H9 (cell line): ENCODE data around the gene KLHL18. TPM values are rescaled to one million over a fixed set of nuclear protein-coding genes. Genes with fewer than 3 reads are reported as not detected.

Experiments used
- DNase-seq: peaks from one replicate; pipeline ENCODE4 v3.0.0-alpha.2; 2017
- H2AFZ ChIP-seq: one replicate; pipeline ENCODE4 v1.6.1; 2013; ENCODE audit warnings: mild to moderate bottlenecking, low read length, control low read depth, moderate library complexity
- H2AK5ac ChIP-seq: 2 replicates; pipeline ENCODE4 v1.6.1; 2013; ENCODE audit warnings: low read length, control low read depth, mixed read lengths; ENCODE audit not compliant: insufficient read length
- H2BK120ac ChIP-seq: one replicate; pipeline ENCODE4 v1.6.1; 2013; ENCODE audit warnings: low read depth, mild to moderate bottlenecking, low read length, control low read depth, inconsistent platforms; ENCODE audit not compliant: poor library complexity, severe bottlenecking
- H2BK12ac ChIP-seq: 2 replicates; pipeline ENCODE4 v1.6.1; 2013; ENCODE audit warnings: low read length, control low read depth, mixed read lengths, low read depth; ENCODE audit not compliant: insufficient read length
- H2BK15ac ChIP-seq: 2 replicates; pipeline ENCODE4 v1.6.1; 2013; ENCODE audit warnings: low read depth, low read length, control low read depth
- H2BK20ac ChIP-seq: one replicate; pipeline ENCODE4 v1.6.1; 2013; ENCODE audit warnings: low read depth, mild to moderate bottlenecking, low read length, control low read depth, inconsistent platforms; ENCODE audit not compliant: poor library complexity, severe bottlenecking
- H2BK5ac ChIP-seq: 2 replicates; pipeline ENCODE4 v1.6.1; 2013; ENCODE audit warnings: low read length, control low read depth, mixed read lengths; ENCODE audit not compliant: insufficient read length
- H3K14ac ChIP-seq: 2 replicates; pipeline ENCODE4 v1.6.1; 2013; ENCODE audit warnings: low read length, control low read depth; ENCODE audit not compliant: insufficient read depth
- H3K18ac ChIP-seq: 2 replicates; pipeline ENCODE4 v1.6.1; 2013; ENCODE audit warnings: low read depth, mild to moderate bottlenecking, mixed read lengths, low read length, control low read depth; ENCODE audit not compliant: insufficient read length
- H3K23ac ChIP-seq: 2 replicates; pipeline ENCODE4 v1.6.1; 2013; ENCODE audit warnings: low read length, control low read depth, mixed read lengths, low read depth; ENCODE audit not compliant: insufficient read length
- H3K23me2 ChIP-seq: 2 replicates; pipeline ENCODE4 v1.6.1; 2013; ENCODE audit warnings: low read depth, mild to moderate bottlenecking, mixed read lengths, low read length, control low read depth; ENCODE audit not compliant: insufficient read length, poor library complexity, severe bottlenecking
- H3K27ac ChIP-seq: 2 replicates; pipeline ENCODE4 v1.5.1; 2013; ENCODE audit warnings: low read length, control low read depth, mixed read lengths, low read depth; ENCODE audit not compliant: insufficient read length
- H3K27me3 ChIP-seq: 2 replicates; pipeline ENCODE4 v1.6.1; 2013; ENCODE audit warnings: low read length, control low read depth, inconsistent platforms; ENCODE audit not compliant: insufficient read depth
- H3K4ac ChIP-seq: 2 replicates; pipeline ENCODE4 v1.6.1; 2013; ENCODE audit warnings: low read depth, mild to moderate bottlenecking, control low read depth, inconsistent platforms, low read length, moderate library complexity
- H3K4me1 ChIP-seq: 2 replicates; pipeline ENCODE4 v1.6.1; 2013; ENCODE audit warnings: low read length, control low read depth, inconsistent platforms; ENCODE audit not compliant: insufficient read depth
- H3K4me2 ChIP-seq: 2 replicates; pipeline ENCODE4 v1.6.1; 2013; ENCODE audit warnings: low read length, control low read depth, mixed read lengths; ENCODE audit not compliant: insufficient read length, insufficient read depth
- H3K56ac ChIP-seq: 2 replicates; pipeline ENCODE4 v1.6.1; 2013; ENCODE audit warnings: low read depth, mild to moderate bottlenecking, mixed read lengths, low read length, control low read depth; ENCODE audit not compliant: insufficient read length
- H3K79me1 ChIP-seq: 2 replicates; pipeline ENCODE4 v1.6.1; 2013; ENCODE audit warnings: low read depth, mild to moderate bottlenecking, moderate library complexity, low read length, control low read depth, inconsistent platforms; ENCODE audit not compliant: insufficient read depth, poor library complexity, severe bottlenecking
- H3K79me2 ChIP-seq: 2 replicates; pipeline ENCODE4 v1.6.1; 2013; ENCODE audit warnings: low read length, control low read depth, inconsistent platforms; ENCODE audit not compliant: insufficient read depth
- H3K9ac ChIP-seq: 2 replicates; pipeline ENCODE4 v1.6.1; 2013; ENCODE audit warnings: low read length, control low read depth, mixed read lengths; ENCODE audit not compliant: insufficient read length; ENCODE audit errors: extremely low read depth
- H3K9me3 ChIP-seq: one replicate; pipeline ENCODE4 v1.6.1; 2013; ENCODE audit warnings: low read depth, low read length, inconsistent platforms; ENCODE audit not compliant: control insufficient read depth
- H3T11ph ChIP-seq: one replicate; pipeline ENCODE4 v1.6.1; 2013; ENCODE audit warnings: mild to moderate bottlenecking, low read length, control low read depth, inconsistent platforms
- H4K20me1 ChIP-seq: one replicate; pipeline ENCODE4 v1.6.1; 2013; ENCODE audit not compliant: control insufficient read depth, insufficient read length, insufficient read depth
- H4K5ac ChIP-seq: 2 replicates; pipeline ENCODE4 v1.6.1; 2013; ENCODE audit warnings: low read depth, mild to moderate bottlenecking, mixed read lengths, low read length, control low read depth; ENCODE audit not compliant: insufficient read length
- H4K8ac ChIP-seq: replicated peaks from 2 replicates; pipeline ENCODE4 v1.6.1; 2013; ENCODE audit warnings: low read length, control low read depth, mixed read lengths, low read depth; ENCODE audit not compliant: insufficient read length
- H4K91ac ChIP-seq: 2 replicates; pipeline ENCODE4 v1.6.1; 2013; ENCODE audit warnings: low read depth, mild to moderate bottlenecking, moderate library complexity, mixed read lengths, low read length, control low read depth; ENCODE audit not compliant: insufficient read length
- H3K27ac Mint-ChIP-seq, 3 experiments: 2 replicates in 2 of 3; 3 replicates in 1 of 3; pipeline ENCODE4 v1.8.0; 2020 to 2021; ENCODE audit warnings: mixed read lengths in 3 of 3, mild to moderate bottlenecking in 1 of 3, moderate library complexity in 1 of 3
- H3K27me3 Mint-ChIP-seq: 2 replicates; pipeline ENCODE4 v1.8.0; 2021; ENCODE audit warnings: low read depth, mild to moderate bottlenecking, moderate library complexity, mixed read lengths
- H3K36me3 Mint-ChIP-seq, 3 experiments: 2 replicates in 2 of 3; 3 replicates in 1 of 3; pipeline ENCODE4 v1.8.0; 2020 to 2021; ENCODE audit warnings: low read depth in 3 of 3, mixed read lengths in 3 of 3; ENCODE audit not compliant: insufficient read depth in 1 of 3
- H3K4me1 Mint-ChIP-seq, 2 experiments: 2 replicates each; pipeline ENCODE4 v1.8.0; 2020; ENCODE audit warnings: mixed read lengths in 2 of 2
- H3K4me3 Mint-ChIP-seq, 2 experiments: 2 replicates in 1 of 2; 3 replicates in 1 of 2; pipeline ENCODE4 v1.8.0; 2020 to 2021; ENCODE audit warnings: mild to moderate bottlenecking in 2 of 2, mixed read lengths in 2 of 2, moderate library complexity in 1 of 2
- H3K9me3 Mint-ChIP-seq, 2 experiments: 2 replicates in 1 of 2; 3 replicates in 1 of 2; pipeline ENCODE4 v1.8.0; 2020; ENCODE audit warnings: mild to moderate bottlenecking in 2 of 2, mixed read lengths in 2 of 2, moderate library complexity in 1 of 2
- CTCF ChIP-seq: fragments of 200-600 bp; sonication (generic); conservative IDR thresholded peaks from 3 replicates; pipeline ENCODE4 v1.8.0; 2021; ENCODE audit warnings: antibody characterized with exemption, mild to moderate bottlenecking
- WGBS: extraction: QIAGEN DNeasy Blood & Tissue Kit; methylation state at CpG from one replicate; pipeline ENCODE4 v1.1.7; 2013; ENCODE audit warnings: missing lambda C conversion rate, low lambda C conversion rate, mixed read lengths; ENCODE audit not compliant: insufficient read length; ENCODE audit errors: extremely low coverage; 5-methylcytosine and 5-hydroxymethylcytosine counted together
- total RNA-seq: library from RNA; stranded (reverse); gene quantifications from 2 replicates; pipeline ENCODE4 v1.2.1, GENCODE V29; 2021

The KLHL18 gene
- total RNA-seq, 1 experiment from 2014 or later, result 55.3 TPM

GRCh38 chr3:47266709-47267489 lies 15.8 kb upstream of the KLHL18 start:
- H3K4me1 ChIP-seq, result no peaks in the 10 kb centered on the region
- Mint-ChIP-seq H3K27me3 (no peaks in the 10 kb centered on the region; the same call in 1 of the 2 replicates), H3K4me3 (no peak overlapping the region), H3K27ac (no peak overlapping the region), H3K36me3 (no peaks in the 10 kb centered on the region), H3K9me3 (no peaks in the 10 kb centered on the region), H3K4me1 (peaks cover 5% of the 10 kb centered on the region in 2 experiments)
- H4K91ac ChIP-seq, result no peak overlapping the region
- H4K5ac ChIP-seq, result no peak overlapping the region
- WGBS, result no CpG with 5 or more reads among the region's 11 CpGs
- H2AK5ac ChIP-seq, result no peak overlapping the region
- H3K9me3 ChIP-seq, result no peaks in the 10 kb centered on the region
- H3K18ac ChIP-seq, result no peak overlapping the region
- DNase-seq, result no peak
- H4K20me1 ChIP-seq, result no peaks in the 10 kb centered on the region
- H3T11ph ChIP-seq, result no peak overlapping the region
- no peak overlapping the region for H3K4me2 ChIP-seq
- H3K79me1 ChIP-seq, result no peaks in the 10 kb centered on the region
- no peak overlapping the region for H3K56ac ChIP-seq
- H2BK5ac ChIP-seq, result no peak overlapping the region
- no peaks in the 10 kb centered on the region for H3K23me2 ChIP-seq
- no peaks in the 10 kb centered on the region for H3K79me2 ChIP-seq
- no peak overlapping the region for H2BK15ac ChIP-seq
- H3K27me3 ChIP-seq, result no peaks in the 10 kb centered on the region
- no peak overlapping the region for H3K23ac ChIP-seq
- no peak overlapping the region for H3K14ac ChIP-seq
- H3K27ac ChIP-seq, result no peak overlapping the region
- H2BK20ac ChIP-seq, result no peak overlapping the region
- no peak overlapping the region for H3K4ac ChIP-seq
- H2BK12ac ChIP-seq, result no peak overlapping the region
- H2AFZ ChIP-seq, result no peak overlapping the region
- H4K8ac ChIP-seq, result no peak overlapping the region
- H3K9ac ChIP-seq, result no peak overlapping the region
- no peak overlapping the region for H2BK120ac ChIP-seq
- TF ChIP-seq CTCF, result no peak
